Activated T-cell treated with anti-CD3 and anti-CD28 coated beads, Interleukin-2, amount 50 U/mL, for 4 hours (primary cell): ENCODE measurements around the gene TIE1. TPM values are rescaled to one million over a fixed set of nuclear protein-coding genes. Genes with fewer than 3 reads are reported as not detected.

Experiments
- ATAC-seq, 2 donors: fragments of 200-7000 bp; cut with Tn5 transposase; one replicate each; pipeline ENCODE4 v1.10.0; 2021
- DNase-seq: peaks from one replicate; pipeline ENCODE4 v3.0.0-alpha.2; 2020
- H3K27me3 Mint-ChIP-seq: one replicate; pipeline ENCODE4 v1.8.0; 2021; ENCODE audit warnings: low read depth, mixed read lengths
- H3K36me3 Mint-ChIP-seq: one replicate; pipeline ENCODE4 v1.8.0; 2022; ENCODE audit warnings: mixed read lengths; ENCODE audit not compliant: insufficient read depth
- H3K4me1 Mint-ChIP-seq: one replicate; pipeline ENCODE4 v1.8.0; 2021; ENCODE audit warnings: low read depth, mixed read lengths
- H3K4me3 Mint-ChIP-seq: one replicate; pipeline ENCODE4 v1.8.0; 2021; ENCODE audit warnings: mild to moderate bottlenecking, moderate library complexity, mixed read lengths
- H3K9me3 Mint-ChIP-seq: one replicate; pipeline ENCODE4 v1.8.0; 2021; ENCODE audit warnings: mixed read lengths
- total RNA-seq, 3 donors: library from RNA; stranded (reverse); gene quantifications; one replicate each; pipeline ENCODE4 v1.2.1, GENCODE V29; 2021

The TIE1 gene
- total RNA-seq, 3 donors from 2014 or later, result 0.18 to 0.27 (median 0.24) TPM

DNA sequence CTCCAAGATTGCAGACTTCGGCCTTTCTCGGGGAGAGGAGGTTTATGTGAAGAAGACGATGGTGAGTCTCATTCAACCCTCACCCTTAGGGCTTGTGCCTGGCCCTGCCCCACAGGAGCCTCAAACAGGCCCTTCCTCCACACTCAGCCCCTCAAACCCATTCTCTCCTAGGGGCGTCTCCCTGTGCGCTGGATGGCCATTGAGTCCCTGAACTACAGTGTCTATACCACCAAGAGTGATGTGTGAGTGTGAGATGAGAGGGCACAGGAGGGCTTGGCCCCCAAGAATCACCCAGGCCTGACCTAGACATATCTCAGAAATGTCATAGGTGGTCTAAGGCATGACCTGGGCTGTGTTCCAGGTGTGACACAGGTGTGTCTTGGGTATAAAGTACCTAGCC, 18.5 kb downstream of the TIE1 start:
- DNase-seq, result no peak
- no peaks in the 10 kb centered on the region for H3K4me1 Mint-ChIP-seq
- no peaks in the 10 kb centered on the region for H3K36me3 Mint-ChIP-seq
- peaks cover 2% of the 10 kb centered on the region for H3K9me3 Mint-ChIP-seq
- H3K27me3 Mint-ChIP-seq, result no peaks in the 10 kb centered on the region
- no peak for ATAC-seq
- no peak overlapping the region for H3K4me3 Mint-ChIP-seq

DNA sequence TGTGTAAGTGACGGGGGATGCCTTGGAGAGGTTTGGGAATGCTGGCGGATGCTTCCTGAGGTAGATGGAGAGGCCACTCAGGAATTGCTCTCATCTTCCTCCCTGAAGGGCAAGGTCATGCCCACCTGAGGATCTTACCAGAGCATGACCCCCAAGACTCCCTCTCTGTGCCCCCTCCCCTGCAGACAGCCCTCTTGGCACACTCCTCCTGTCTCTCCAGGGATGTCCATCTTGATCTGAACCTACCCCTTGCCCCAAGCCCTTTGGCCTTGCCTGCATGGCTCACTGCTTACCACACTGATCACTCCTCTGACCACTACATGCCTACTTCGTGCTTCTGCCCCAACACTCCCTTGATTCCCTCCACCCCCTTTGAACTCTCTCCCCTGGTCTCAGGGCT, 19.0 kb downstream of the TIE1 start:
- Mint-ChIP-seq H3K4me1 (no peaks in the 10 kb centered on the region), H3K9me3 (peaks cover 7% of the 10 kb centered on the region), H3K27me3 (no peaks in the 10 kb centered on the region), H3K36me3 (no peaks in the 10 kb centered on the region), H3K4me3 (no peak overlapping the region)
- DNase-seq (no peak), ATAC-seq (no peak)

DNA sequence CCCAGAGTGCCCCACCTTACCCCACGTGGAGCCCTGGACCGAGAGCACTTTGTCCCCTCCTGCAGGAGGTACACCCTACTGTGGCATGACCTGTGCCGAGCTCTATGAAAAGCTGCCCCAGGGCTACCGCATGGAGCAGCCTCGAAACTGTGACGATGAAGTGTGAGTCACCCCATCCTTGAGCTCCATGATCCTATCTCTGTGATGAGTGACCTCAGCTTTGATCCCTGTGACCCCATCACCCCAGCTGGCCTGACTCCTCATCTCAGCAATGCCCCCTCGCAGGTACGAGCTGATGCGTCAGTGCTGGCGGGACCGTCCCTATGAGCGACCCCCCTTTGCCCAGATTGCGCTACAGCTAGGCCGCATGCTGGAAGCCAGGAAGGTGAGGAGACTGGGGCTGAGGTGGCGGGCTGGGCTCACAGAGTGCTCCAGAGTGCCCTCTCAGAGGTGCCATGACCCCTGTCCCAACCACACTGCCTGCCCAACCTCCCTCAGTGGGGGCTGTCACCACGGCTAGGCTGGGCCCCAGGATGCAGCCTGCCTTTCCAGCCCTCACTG, 20.6 kb downstream of the TIE1 start:
- Mint-ChIP-seq H3K9me3 (peaks cover 18% of the 10 kb centered on the region), H3K4me3 (no peak overlapping the region), H3K4me1 (no peaks in the 10 kb centered on the region), H3K36me3 (no peaks in the 10 kb centered on the region), H3K27me3 (no peaks in the 10 kb centered on the region)
- ATAC-seq (no peak), DNase-seq (no peak)

DNA sequence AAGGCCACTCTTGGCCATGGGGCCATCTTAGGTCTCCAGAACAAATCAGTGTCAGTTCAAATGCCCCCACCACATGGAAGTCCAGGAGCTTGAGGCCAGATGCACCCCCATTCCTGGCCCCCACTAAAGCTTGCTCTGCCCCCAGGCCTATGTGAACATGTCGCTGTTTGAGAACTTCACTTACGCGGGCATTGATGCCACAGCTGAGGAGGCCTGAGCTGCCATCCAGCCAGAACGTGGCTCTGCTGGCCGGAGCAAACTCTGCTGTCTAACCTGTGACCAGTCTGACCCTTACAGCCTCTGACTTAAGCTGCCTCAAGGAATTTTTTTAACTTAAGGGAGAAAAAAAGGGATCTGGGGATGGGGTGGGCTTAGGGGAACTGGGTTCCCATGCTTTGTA, 21.7 kb downstream of the TIE1 start:
- H3K4me3 Mint-ChIP-seq, result no peak overlapping the region
- H3K4me1 Mint-ChIP-seq, result peaks cover 7% of the 10 kb centered on the region
- peaks cover 18% of the 10 kb centered on the region for H3K9me3 Mint-ChIP-seq
- H3K36me3 Mint-ChIP-seq, result no peaks in the 10 kb centered on the region
- ATAC-seq, result no peak
- H3K27me3 Mint-ChIP-seq, result no peaks in the 10 kb centered on the region
- DNase-seq, result no peak

DNA sequence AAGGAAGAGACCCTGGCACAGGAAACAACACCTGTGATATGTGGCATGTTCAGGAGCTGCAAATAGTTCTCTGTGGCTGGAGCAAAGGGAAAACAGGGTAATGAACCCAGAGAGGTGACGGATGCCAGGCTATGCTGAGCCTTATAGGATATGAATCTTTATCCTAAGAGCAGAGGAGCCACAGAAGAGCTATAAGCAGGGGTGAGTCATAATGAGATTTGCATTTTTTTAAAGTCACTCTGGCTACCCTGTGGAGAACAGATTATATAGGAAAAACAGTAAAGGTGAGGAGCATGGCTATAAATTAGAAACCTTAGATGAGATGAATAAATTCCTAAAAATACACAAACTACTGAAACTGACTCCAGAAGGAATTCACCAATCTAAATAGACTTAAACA, 24.0 kb downstream of the TIE1 start:
- Mint-ChIP-seq H3K4me3 (no peak overlapping the region), H3K27me3 (peaks cover under 1% of the 10 kb centered on the region), H3K36me3 (no peaks in the 10 kb centered on the region), H3K9me3 (peaks cover 22% of the 10 kb centered on the region), H3K4me1 (peaks cover 8% of the 10 kb centered on the region)
- ATAC-seq (no peak), DNase-seq (no peak)

DNA sequence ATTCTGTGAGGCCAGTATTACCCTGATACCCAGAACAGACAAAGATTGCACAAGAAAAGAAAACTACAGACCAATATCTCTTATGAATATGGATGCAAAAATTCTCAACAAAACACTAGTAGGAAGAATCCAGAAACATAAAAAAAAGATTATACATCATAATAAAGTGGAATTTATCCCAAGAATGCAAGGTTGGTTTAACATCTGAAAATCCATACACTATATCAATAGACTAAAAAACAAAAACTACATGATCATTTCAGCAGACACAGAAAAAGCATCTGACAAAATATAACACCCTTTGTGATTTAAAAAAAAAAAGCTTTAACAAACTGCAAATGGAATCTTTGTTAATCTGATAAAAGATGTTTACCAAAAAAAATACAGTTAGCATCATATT, 24.6 kb downstream of the TIE1 start:
- Mint-ChIP-seq H3K36me3 (no peaks in the 10 kb centered on the region), H3K4me3 (no peak overlapping the region), H3K4me1 (peaks cover 13% of the 10 kb centered on the region), H3K27me3 (peaks cover 2% of the 10 kb centered on the region), H3K9me3 (peaks cover 22% of the 10 kb centered on the region)
- no peak for ATAC-seq
- DNase-seq, result no peak

GRCh38 chr1:43327549-43328292, 26.9 kb downstream of the TIE1 start:
- Mint-ChIP-seq H3K9me3 (peaks cover 22% of the 10 kb centered on the region), H3K4me3 (no peak overlapping the region), H3K27me3 (peaks cover 2% of the 10 kb centered on the region), H3K36me3 (no peaks in the 10 kb centered on the region), H3K4me1 (peaks cover 13% of the 10 kb centered on the region)
- ATAC-seq (no peak), DNase-seq (no peak)

DNA sequence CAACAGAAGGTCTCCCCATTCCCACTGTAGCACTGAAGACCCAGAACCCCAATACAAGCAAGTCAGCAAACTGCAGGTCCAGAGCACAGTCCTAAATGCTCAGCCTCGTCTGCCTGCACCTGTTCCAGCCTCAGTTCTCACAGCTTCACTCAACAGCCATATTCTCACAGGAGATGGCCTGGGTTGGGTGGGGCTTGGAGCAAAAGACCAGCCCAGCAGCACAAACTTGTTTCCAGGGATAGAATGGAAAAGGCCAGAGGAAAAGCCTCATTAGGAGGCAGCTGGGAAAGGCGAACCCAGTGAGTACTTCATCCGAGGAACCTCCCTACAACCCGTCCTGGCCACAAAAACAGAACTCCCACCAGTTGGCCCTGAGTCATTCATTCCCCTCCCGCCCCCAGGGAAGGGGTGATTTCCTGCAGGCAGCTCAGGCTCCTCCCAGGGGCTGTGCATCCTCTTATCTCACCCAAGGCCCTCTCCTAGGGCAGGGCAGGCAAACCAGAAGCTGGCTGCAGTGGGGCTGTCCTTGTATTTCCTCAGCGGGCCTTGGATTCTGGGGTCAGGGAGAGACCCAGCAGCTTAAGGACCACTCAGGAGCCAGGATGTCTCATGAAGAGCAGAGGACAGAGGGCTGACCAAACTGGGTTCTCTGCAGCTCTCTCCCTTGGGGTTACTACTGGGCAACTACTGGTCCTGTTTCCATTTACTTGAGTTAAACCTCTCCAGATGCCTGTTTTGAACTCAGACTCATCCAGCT, 29.4 kb downstream of the TIE1 start:
- H3K4me3 Mint-ChIP-seq, result no peak overlapping the region
- peaks cover 2% of the 10 kb centered on the region for H3K27me3 Mint-ChIP-seq
- H3K36me3 Mint-ChIP-seq, result no peaks in the 10 kb centered on the region
- ATAC-seq (peak; percentile 96), DNase-seq (peak; percentile 29)
- H3K9me3 Mint-ChIP-seq, result peaks cover 11% of the 10 kb centered on the region
- peaks cover 13% of the 10 kb centered on the region for H3K4me1 Mint-ChIP-seq

GRCh38 chr1:43331688-43332087, 30.9 kb downstream of the TIE1 start:
- DNase-seq (no peak), ATAC-seq (no peak)
- H3K4me1 Mint-ChIP-seq, result peaks cover 13% of the 10 kb centered on the region
- H3K4me3 Mint-ChIP-seq, result no peak overlapping the region
- peaks cover 4% of the 10 kb centered on the region for H3K9me3 Mint-ChIP-seq
- H3K36me3 Mint-ChIP-seq, result no peaks in the 10 kb centered on the region
- H3K27me3 Mint-ChIP-seq, result peaks cover 2% of the 10 kb centered on the region

DNA sequence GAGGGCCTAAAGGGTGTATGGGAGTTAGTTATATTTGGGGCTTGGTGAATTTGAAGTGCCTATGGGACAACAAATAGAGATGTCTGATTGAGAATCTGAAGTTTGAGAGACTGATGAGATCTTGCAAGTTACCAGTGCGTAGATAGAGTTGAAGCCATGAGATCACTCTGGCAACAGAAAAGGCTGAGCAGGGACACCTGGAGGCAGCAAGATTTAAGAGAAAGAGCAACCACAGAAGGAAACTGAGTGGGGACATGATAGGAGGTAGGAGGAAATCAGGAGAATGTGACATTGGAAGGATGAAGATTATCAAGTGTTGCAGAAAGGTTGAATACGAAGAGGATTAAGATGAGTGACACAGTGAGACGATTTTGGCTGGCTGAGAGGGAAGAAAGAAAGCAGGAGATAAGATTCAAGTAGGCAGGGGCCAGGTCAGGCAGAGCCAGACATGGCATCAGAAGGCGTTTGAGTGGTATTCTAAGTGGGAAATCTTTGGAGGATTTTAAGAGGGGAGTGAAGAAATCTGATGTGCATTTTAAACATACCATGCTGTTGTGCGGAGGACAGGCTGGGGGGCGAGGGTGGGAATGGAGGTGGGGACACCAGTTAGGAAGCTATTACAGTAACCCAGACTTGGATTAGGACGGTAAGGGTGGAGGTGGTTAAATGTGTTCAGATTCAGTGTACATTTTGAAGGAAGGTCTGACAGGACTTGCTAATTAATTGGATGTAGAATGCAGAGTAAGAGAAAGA, 33.8 kb downstream of the TIE1 start:
- no peak for ATAC-seq
- Mint-ChIP-seq H3K4me1 (peaks cover 7% of the 10 kb centered on the region), H3K27me3 (peaks cover 2% of the 10 kb centered on the region), H3K36me3 (no peaks in the 10 kb centered on the region), H3K9me3 (no peaks in the 10 kb centered on the region), H3K4me3 (no peak overlapping the region)
- DNase-seq, result no peak

GRCh38 chr1:43337588-43337987, 36.8 kb downstream of the TIE1 start, which contains the start of gene MPL:
TSS of gene MPL (plus strand) at chr1:43337818. CDS start at chr1:43337849, 31 bp downstream.
- Mint-ChIP-seq H3K4me1 (no peaks in the 10 kb centered on the region), H3K9me3 (no peaks in the 10 kb centered on the region), H3K27me3 (no peaks in the 10 kb centered on the region), H3K4me3 (no peak within 1 kb of the TSS), H3K36me3 (no peaks in the 10 kb centered on the region)
- DNase-seq, result no peak
- ATAC-seq, result no peak

DNA sequence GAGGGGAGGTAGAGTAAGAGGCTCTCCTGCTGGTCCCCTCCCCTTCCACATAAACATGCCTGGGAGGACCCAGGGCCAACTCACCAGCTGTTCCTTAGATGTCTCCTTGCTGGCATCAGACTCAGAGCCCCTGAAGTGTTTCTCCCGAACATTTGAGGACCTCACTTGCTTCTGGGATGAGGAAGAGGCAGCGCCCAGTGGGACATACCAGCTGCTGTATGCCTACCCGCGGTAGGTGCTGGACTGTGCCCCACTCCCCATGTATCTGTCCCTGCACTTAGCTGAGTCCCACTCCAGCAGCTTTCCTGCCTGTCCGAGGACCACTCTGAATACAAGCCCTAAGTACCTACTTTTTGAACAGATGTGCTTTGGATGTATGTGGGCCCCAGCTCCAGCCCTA, 37.2 kb downstream of the TIE1 start:
- DNase-seq (no peak), ATAC-seq (no peak)
- no peak overlapping the region for H3K4me3 Mint-ChIP-seq
- no peaks in the 10 kb centered on the region for H3K36me3 Mint-ChIP-seq
- no peaks in the 10 kb centered on the region for H3K9me3 Mint-ChIP-seq
- no peaks in the 10 kb centered on the region for H3K27me3 Mint-ChIP-seq
- H3K4me1 Mint-ChIP-seq, result no peaks in the 10 kb centered on the region

- H3K4me1 Mint-ChIP-seq, result no peaks in the 10 kb centered on the region
- H3K36me3 Mint-ChIP-seq, result no peaks in the 10 kb centered on the region
- H3K4me3 Mint-ChIP-seq, result no peak overlapping the region
- H3K9me3 Mint-ChIP-seq, result no peaks in the 10 kb centered on the region
- no peaks in the 10 kb centered on the region for H3K27me3 Mint-ChIP-seq
- ATAC-seq (no peak), DNase-seq (no peak)
Measured at GRCh38 chr1:43339584-43340232, 38.9 kb downstream of the TIE1 start.

DNA sequence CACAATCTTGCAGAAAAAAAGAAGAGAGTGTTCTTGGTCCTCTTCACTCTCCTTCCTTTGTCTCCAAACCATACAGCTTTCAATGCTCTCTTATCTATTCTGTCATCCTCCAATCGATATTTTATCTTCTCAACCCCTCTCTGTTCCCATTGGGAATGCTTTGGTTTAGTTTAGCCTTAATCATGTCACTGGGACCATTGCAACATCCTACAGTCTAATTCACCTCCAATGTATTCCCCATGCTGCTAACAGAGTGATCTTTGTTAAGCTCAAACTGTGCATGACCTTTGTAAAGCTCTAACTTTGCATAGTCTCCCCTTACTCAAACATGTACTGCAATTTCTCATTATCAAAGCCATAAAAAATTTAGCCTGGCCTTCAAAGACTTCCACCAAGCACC, 39.8 kb downstream of the TIE1 start:
- Mint-ChIP-seq H3K4me1 (no peaks in the 10 kb centered on the region), H3K4me3 (no peak overlapping the region), H3K27me3 (no peaks in the 10 kb centered on the region), H3K36me3 (no peaks in the 10 kb centered on the region), H3K9me3 (no peaks in the 10 kb centered on the region)
- ATAC-seq (no peak), DNase-seq (no peak)
